AG10803 (cell line): ENCODE data around the gene RNF121.

ENCODE experiments used
- DNase-seq: peaks from one replicate; pipeline ENCODE4 v3.0.0; 2010; ENCODE audit warnings: low read depth
- H3K4me3 ChIP-seq: 2 replicates; pipeline ENCODE4 v1.5.1; 2011; ENCODE audit warnings: mild to moderate bottlenecking, low read length, control low read depth
- TF ChIP-seq, protein P1 (sequence below): conservative IDR thresholded peaks from 2 replicates; pipeline ENCODE4 v1.5.1; 2011; ENCODE audit warnings: mild to moderate bottlenecking, low read length, control low read depth, inconsistent platforms

The RNF121 gene

DNA sequence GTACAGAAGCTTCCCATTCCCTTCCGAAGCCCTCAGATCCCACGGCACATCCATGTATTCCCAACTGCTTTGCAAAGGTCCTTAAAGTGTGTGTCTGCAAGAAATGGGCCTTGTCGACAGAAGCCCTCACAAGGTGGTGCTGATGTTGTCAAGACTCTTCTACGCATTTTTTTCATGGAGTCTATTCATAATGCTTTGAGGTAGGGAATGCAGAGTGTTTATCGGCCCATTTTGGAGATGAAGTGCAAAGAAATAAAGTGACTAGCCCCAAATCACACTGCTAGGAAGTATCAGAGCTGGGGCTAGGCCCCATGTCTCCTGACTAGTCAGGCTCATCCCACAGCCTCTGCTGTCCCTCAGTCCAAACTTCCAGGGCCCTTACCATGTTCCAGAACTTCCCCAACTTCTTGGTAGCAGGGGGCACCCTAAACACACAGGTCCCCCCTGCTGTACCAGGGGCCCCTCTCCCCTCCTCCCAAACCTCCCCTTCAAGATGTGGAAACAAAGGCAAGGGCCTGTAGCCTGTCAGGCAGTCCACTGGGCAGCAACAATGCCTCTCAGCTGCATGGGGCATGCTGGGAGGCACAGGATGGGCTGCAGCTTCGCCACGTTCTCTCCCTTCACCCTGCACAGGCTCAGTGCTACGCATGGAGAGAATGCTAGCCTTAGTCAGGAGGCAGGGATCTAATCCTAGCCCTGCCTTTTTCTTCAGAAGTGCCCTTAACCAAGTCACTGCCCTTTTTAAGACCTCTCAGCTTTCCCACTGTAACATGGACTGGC, 77.7 kb downstream of the RNF121 start:
- DNase-seq: no peak
- TF ChIP-seq, protein P1, sequence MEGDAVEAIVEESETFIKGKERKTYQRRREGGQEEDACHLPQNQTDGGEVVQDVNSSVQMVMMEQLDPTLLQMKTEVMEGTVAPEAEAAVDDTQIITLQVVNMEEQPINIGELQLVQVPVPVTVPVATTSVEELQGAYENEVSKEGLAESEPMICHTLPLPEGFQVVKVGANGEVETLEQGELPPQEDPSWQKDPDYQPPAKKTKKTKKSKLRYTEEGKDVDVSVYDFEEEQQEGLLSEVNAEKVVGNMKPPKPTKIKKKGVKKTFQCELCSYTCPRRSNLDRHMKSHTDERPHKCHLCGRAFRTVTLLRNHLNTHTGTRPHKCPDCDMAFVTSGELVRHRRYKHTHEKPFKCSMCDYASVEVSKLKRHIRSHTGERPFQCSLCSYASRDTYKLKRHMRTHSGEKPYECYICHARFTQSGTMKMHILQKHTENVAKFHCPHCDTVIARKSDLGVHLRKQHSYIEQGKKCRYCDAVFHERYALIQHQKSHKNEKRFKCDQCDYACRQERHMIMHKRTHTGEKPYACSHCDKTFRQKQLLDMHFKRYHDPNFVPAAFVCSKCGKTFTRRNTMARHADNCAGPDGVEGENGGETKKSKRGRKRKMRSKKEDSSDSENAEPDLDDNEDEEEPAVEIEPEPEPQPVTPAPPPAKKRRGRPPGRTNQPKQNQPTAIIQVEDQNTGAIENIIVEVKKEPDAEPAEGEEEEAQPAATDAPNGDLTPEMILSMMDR: no peak
- no peak overlapping the region for H3K4me3 ChIP-seq

DNA sequence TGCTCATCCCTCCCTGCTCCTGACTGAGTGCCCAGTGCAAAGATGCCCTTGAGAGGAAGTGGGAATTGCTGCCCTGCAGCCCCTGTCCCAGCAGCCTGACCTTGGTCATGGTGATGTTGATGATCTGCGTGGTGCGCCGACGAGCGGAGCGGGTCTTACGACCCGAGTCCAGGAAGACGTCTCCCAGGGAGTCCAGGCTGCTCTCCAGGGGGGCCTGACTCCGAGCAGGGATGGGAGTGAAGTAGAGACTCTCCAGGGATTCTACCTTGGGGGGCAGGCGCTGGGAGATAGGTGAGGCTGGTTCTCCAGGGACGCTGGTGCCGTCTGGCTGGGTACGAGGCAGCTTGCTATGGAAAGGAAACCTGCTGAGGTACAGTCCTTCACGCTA, 78.2 kb downstream of the RNF121 start:
- DNase-seq: no peak
- TF ChIP-seq, protein P1: no peak
- H3K4me3 ChIP-seq: no peak overlapping the region

DNA sequence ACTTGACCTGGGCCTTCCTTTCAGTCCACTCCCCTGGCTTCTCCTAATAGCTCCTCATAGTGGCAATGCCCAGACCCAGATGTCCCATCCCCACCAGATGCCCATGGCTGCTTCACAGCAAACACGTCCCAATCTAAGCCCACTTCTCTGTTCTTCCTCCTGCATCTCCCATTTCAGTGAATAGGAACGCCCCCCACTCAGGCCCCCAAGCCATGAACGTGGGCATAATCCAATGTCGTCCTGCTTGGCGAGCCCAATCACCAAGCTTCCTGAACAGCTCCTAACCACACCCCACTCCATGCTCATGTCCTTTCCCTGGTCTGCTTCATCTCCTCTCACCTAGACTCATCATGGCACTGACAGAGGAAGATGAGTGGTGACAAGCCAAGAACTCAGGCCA, 78.7 kb downstream of the RNF121 start:
- TF ChIP-seq, protein P1: no peak
- no peak for DNase-seq
- H3K4me3 ChIP-seq: no peak overlapping the region

DNA sequence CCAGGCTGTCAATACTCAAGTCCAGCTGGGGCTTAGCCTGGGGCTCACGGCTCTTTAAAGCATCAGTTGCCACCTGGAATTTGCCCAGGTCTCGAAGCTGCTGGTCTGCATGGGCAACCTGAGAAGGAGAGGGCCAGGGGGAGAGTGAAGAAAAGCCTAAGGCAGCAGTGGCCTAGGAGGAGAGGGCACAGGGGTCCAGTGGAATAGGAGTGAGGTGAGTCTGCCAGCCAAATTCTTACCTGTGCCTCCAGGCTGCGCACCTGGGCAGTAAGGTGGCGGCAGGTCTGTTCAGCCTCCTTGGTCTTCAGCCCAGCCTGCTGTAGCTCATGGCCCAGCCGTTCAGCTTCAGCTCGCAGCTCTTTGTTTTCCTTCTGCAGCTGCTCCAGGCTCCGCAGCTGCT, 79.9 kb downstream of the RNF121 start:
- no peak for DNase-seq
- TF ChIP-seq, protein P1: no peak
- H3K4me3 ChIP-seq: no peak overlapping the region

DNA sequence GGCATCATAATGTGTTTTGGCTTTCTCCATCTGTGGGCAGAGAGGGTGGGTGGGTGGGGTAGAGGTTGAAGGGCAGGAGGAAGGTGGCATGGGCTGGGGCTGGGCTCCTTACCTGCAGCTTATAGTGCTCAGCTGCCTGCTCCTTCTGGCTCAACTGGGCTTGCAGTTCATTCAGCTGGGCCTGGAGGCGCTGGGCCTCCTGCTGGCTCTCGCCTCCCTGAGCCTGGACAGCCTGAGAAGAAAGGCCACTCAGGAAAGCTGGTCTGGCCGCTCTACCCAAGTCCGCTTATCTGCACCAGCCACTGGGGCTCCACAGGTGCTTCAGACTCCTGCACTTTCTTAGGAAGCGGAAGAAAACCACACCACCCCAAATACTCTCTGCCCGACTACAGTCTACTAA, 80.3 kb downstream of the RNF121 start:
- no peak overlapping the region for H3K4me3 ChIP-seq
- TF ChIP-seq, protein P1: no peak

DNA sequence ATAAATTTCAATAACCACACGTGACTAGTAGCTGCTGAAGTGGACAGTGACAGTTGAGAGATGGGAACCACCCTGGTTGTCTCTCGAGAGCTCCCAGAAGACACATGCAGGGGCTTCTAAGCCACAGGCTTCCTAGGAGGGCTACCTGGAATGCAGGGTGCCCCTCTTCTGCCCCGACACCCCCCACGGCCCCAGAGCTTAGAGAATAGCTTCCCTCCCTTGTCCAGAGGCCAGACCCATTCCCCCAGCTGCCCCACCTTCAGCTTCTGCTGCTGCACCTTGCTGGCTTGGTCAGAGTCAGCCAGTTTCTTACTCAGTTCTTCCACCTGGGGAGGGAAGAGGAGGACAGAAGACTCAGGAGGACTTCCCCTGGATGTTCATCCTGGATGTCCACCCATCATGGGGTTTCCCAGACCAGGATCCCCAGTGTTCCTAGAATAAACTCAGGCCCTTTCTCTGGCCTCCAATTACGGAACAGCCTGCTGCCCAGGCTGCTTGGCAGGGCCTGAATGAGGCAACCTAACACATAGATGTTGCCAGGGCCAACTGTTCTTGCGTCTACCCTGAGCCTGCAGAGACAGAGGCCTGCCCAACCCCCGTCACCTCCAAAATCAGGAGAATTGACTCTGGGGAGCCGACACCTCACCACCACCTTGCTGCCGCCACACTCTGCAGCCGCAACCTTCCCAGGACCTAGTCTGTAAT, 81.8 kb downstream of the RNF121 start:
- H3K4me3 ChIP-seq: no peak overlapping the region
- DNase-seq: no peak
- TF ChIP-seq, protein P1: no peak

More for the DNA sequence above, 80.3 kb downstream of the RNF121 start:
- no peak for DNase-seq

DNA sequence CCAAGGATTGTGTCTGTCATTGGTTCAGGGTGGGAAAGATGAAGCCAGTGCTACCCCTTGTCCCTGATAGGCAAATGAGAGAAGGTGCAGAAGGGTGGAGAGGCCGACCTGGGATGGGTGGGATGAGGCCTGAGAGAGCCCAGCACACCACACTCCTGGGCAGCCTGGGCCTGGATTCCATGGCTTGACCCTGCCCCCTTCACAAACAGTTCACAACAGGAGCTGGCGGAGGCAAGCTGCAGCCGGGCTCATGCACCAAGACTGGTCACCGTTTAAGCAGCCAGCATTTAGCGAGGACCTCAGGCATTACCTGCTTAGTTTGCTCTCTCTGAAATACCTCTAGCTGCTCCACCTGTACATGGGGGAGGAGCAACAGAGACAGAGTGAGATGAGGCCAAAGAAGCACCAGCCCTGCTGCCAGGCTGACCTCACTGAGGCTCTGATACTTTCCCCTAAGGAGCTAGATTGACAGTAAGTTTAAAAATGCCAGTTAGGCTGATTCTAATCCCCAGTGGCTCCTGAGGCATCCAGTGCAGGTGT, 83.3 kb downstream of the RNF121 start:
- DNase-seq: no peak
- no peak overlapping the region for H3K4me3 ChIP-seq
- TF ChIP-seq, protein P1: no peak
